Measurements from ENCODE around the gene SLC24A4. TPM values are rescaled to one million over a fixed set of nuclear protein-coding genes. Genes with fewer than 3 reads are reported as not detected.

Gene SLC24A4
- total and polyA plus RNA-seq, 2 donors: 0.66 to 0.80 TPM

- H3K27ac ChIP-seq (ENCODE audit: low read depth in 1 of 2, low read length in 1 of 2): no peak overlapping the region
- no peaks in the 10 kb centered on the region for H3K36me3 ChIP-seq (ENCODE audit: control insufficient read depth in 2 of 2, insufficient read depth in 2 of 2, low read length in 1 of 2)
- 95% methylated on average over 16 of the region's 16 CpGs for WGBS
- H3K9me3 ChIP-seq (ENCODE audit: control insufficient read depth in 2 of 2, insufficient read depth in 1 of 2, low read length in 1 of 2): no peaks in the 10 kb centered on the region
- no peaks in the 10 kb centered on the region for H3K27me3 ChIP-seq (ENCODE audit: control insufficient read depth in 2 of 2, insufficient read depth in 1 of 2, low read length in 1 of 2)
- no peak for DNase-seq (ENCODE audit: low read depth in 6 of 9, low spot score in 9 of 9)
- H3K4me1 ChIP-seq (ENCODE audit: control insufficient read depth in 2 of 2, insufficient read depth in 2 of 2, low read length in 2 of 2): peaks cover 0 to 9% of the 10 kb centered on the region in 2 donors
- H3K4me3 ChIP-seq (ENCODE audit: low read length in 2 of 2): no peak overlapping the region
Measured at GRCh38 chr14:92493492-92493891, 170.5 kb downstream of the SLC24A4 start.

- no peaks in the 10 kb centered on the region for H3K9me3 ChIP-seq (ENCODE audit: control insufficient read depth in 2 of 2, insufficient read depth in 1 of 2, low read length in 1 of 2)
- H3K4me1 ChIP-seq (ENCODE audit: control insufficient read depth in 2 of 2, insufficient read depth in 2 of 2, low read length in 2 of 2): peaks cover 0 to 9% of the 10 kb centered on the region in 2 donors
- H3K27me3 ChIP-seq (ENCODE audit: control insufficient read depth in 2 of 2, insufficient read depth in 1 of 2, low read length in 1 of 2): no peaks in the 10 kb centered on the region
- 97% methylated on average over 4 of the region's 4 CpGs for WGBS
- H3K4me3 ChIP-seq (ENCODE audit: low read length in 2 of 2): no peak overlapping the region
- no peak overlapping the region for H3K27ac ChIP-seq (ENCODE audit: low read depth in 1 of 2, low read length in 1 of 2)
- H3K36me3 ChIP-seq (ENCODE audit: control insufficient read depth in 2 of 2, insufficient read depth in 2 of 2, low read length in 1 of 2): no peaks in the 10 kb centered on the region
- DNase-seq (ENCODE audit: low read depth in 6 of 9, low spot score in 9 of 9): no peak
Measured at GRCh38 chr14:92494512-92494911, 171.5 kb downstream of the SLC24A4 start.

- no peaks in the 10 kb centered on the region for H3K9me3 ChIP-seq (ENCODE audit: control insufficient read depth in 2 of 2, insufficient read depth in 1 of 2, low read length in 1 of 2)
- H3K27ac ChIP-seq (ENCODE audit: low read depth in 1 of 2, low read length in 1 of 2): no peak overlapping the region
- whole genome bisulfite sequencing: 72% methylated on average over 6 of the region's 6 CpGs
- peaks cover 0 to 4% of the 10 kb centered on the region in 2 donors for H3K4me1 ChIP-seq (ENCODE audit: control insufficient read depth in 2 of 2, insufficient read depth in 2 of 2, low read length in 2 of 2)
- no peak for DNase-seq (ENCODE audit: low read depth in 6 of 9, low spot score in 9 of 9)
- no peaks in the 10 kb centered on the region for H3K27me3 ChIP-seq (ENCODE audit: control insufficient read depth in 2 of 2, insufficient read depth in 1 of 2, low read length in 1 of 2)
- no peak overlapping the region for H3K4me3 ChIP-seq (ENCODE audit: low read length in 2 of 2)
- no peaks in the 10 kb centered on the region for H3K36me3 ChIP-seq (ENCODE audit: control insufficient read depth in 2 of 2, insufficient read depth in 2 of 2, low read length in 1 of 2)
Measured at GRCh38 chr14:92495027-92495426, 172.1 kb downstream of the SLC24A4 start.

GRCh38 chr14:92496191-92496857, 173.4 kb downstream of the SLC24A4 start:
- H3K9me3 ChIP-seq (ENCODE audit: control insufficient read depth in 2 of 2, insufficient read depth in 1 of 2, low read length in 1 of 2): no peaks in the 10 kb centered on the region
- no peak overlapping the region for H3K27ac ChIP-seq (ENCODE audit: low read depth in 1 of 2, low read length in 1 of 2)
- H3K4me3 ChIP-seq (ENCODE audit: low read length in 2 of 2): no peak overlapping the region
- H3K27me3 ChIP-seq (ENCODE audit: control insufficient read depth in 2 of 2, insufficient read depth in 1 of 2, low read length in 1 of 2): no peaks in the 10 kb centered on the region
- H3K4me1 ChIP-seq (ENCODE audit: control insufficient read depth in 2 of 2, insufficient read depth in 2 of 2, low read length in 2 of 2): no peaks in the 10 kb centered on the region
- no peak for DNase-seq (ENCODE audit: low read depth in 6 of 9, low spot score in 9 of 9)
- WGBS: 77% methylated on average over 6 of the region's 6 CpGs
- no peaks in the 10 kb centered on the region for H3K36me3 ChIP-seq (ENCODE audit: control insufficient read depth in 2 of 2, insufficient read depth in 2 of 2, low read length in 1 of 2)

GRCh38 chr14:92497391-92497790, 174.4 kb downstream of the SLC24A4 start:
- Histone ChIP-seq H3K27me3 (ENCODE audit: control insufficient read depth in 2 of 2, insufficient read depth in 1 of 2, low read length in 1 of 2) (no peaks in the 10 kb centered on the region), H3K36me3 (ENCODE audit: control insufficient read depth in 2 of 2, insufficient read depth in 2 of 2, low read length in 1 of 2) (no peaks in the 10 kb centered on the region), H3K9me3 (ENCODE audit: control insufficient read depth in 2 of 2, insufficient read depth in 1 of 2, low read length in 1 of 2) (no peaks in the 10 kb centered on the region), H3K4me1 (ENCODE audit: control insufficient read depth in 2 of 2, insufficient read depth in 2 of 2, low read length in 2 of 2) (no peaks in the 10 kb centered on the region), H3K4me3 (ENCODE audit: low read length in 2 of 2) (no peak overlapping the region), H3K27ac (ENCODE audit: low read depth in 1 of 2, low read length in 1 of 2) (no peak overlapping the region)
- 98% methylated on average over 8 of the region's 8 CpGs for WGBS
- no peak for DNase-seq (ENCODE audit: low read depth in 6 of 9, low spot score in 9 of 9)

GRCh38 chr14:92499234-92499633, 176.3 kb downstream of the SLC24A4 start:
- WGBS: 98% methylated on average over 3 of the region's 3 CpGs
- Histone ChIP-seq H3K9me3 (ENCODE audit: control insufficient read depth in 2 of 2, insufficient read depth in 1 of 2, low read length in 1 of 2) (no peaks in the 10 kb centered on the region), H3K36me3 (ENCODE audit: control insufficient read depth in 2 of 2, insufficient read depth in 2 of 2, low read length in 1 of 2) (no peaks in the 10 kb centered on the region), H3K27ac (ENCODE audit: low read depth in 1 of 2, low read length in 1 of 2) (no peak overlapping the region), H3K4me3 (ENCODE audit: low read length in 2 of 2) (no peak overlapping the region), H3K4me1 (ENCODE audit: control insufficient read depth in 2 of 2, insufficient read depth in 2 of 2, low read length in 2 of 2) (peaks cover 0 to 2% of the 10 kb centered on the region in 2 donors), H3K27me3 (ENCODE audit: control insufficient read depth in 2 of 2, insufficient read depth in 1 of 2, low read length in 1 of 2) (no peaks in the 10 kb centered on the region)
- DNase-seq (ENCODE audit: low read depth in 6 of 9, low spot score in 9 of 9): no peak

GRCh38 chr14:92500491-92500941, 177.6 kb downstream of the SLC24A4 start:
- WGBS: 97% methylated on average over 6 of the region's 6 CpGs
- no peaks in the 10 kb centered on the region for H3K36me3 ChIP-seq (ENCODE audit: control insufficient read depth in 2 of 2, insufficient read depth in 2 of 2, low read length in 1 of 2)
- H3K27ac ChIP-seq (ENCODE audit: low read depth in 1 of 2, low read length in 1 of 2): no peak overlapping the region
- peaks cover 0 to 2% of the 10 kb centered on the region in 2 donors for H3K4me1 ChIP-seq (ENCODE audit: control insufficient read depth in 2 of 2, insufficient read depth in 2 of 2, low read length in 2 of 2)
- H3K27me3 ChIP-seq (ENCODE audit: control insufficient read depth in 2 of 2, insufficient read depth in 1 of 2, low read length in 1 of 2): no peaks in the 10 kb centered on the region
- DNase-seq (ENCODE audit: low read depth in 6 of 9, low spot score in 9 of 9): no peak
- no peak overlapping the region for H3K4me3 ChIP-seq (ENCODE audit: low read length in 2 of 2)
- no peaks in the 10 kb centered on the region for H3K9me3 ChIP-seq (ENCODE audit: control insufficient read depth in 2 of 2, insufficient read depth in 1 of 2, low read length in 1 of 2)

GRCh38 chr14:92501891-92502351, 179.0 kb downstream of the SLC24A4 start:
- Histone ChIP-seq H3K27me3 (ENCODE audit: control insufficient read depth in 2 of 2, insufficient read depth in 1 of 2, low read length in 1 of 2) (no peaks in the 10 kb centered on the region), H3K4me3 (ENCODE audit: low read length in 2 of 2) (no peak overlapping the region), H3K9me3 (ENCODE audit: control insufficient read depth in 2 of 2, insufficient read depth in 1 of 2, low read length in 1 of 2) (peaks cover 0 to 3% of the 10 kb centered on the region in 2 donors), H3K27ac (ENCODE audit: low read depth in 1 of 2, low read length in 1 of 2) (no peak overlapping the region), H3K36me3 (ENCODE audit: control insufficient read depth in 2 of 2, insufficient read depth in 2 of 2, low read length in 1 of 2) (no peaks in the 10 kb centered on the region), H3K4me1 (ENCODE audit: control insufficient read depth in 2 of 2, insufficient read depth in 2 of 2, low read length in 2 of 2) (peaks cover 0 to 10% of the 10 kb centered on the region in 2 donors)
- 96% methylated on average over 5 of the region's 5 CpGs for WGBS
- DNase-seq (ENCODE audit: low read depth in 6 of 9, low spot score in 9 of 9): no peak

- H3K4me1 ChIP-seq (ENCODE audit: control insufficient read depth in 2 of 2, insufficient read depth in 2 of 2, low read length in 2 of 2): peaks cover 0 to 17% of the 10 kb centered on the region in 2 donors
- no peak for DNase-seq (ENCODE audit: low read depth in 6 of 9, low spot score in 9 of 9)
- no peaks in the 10 kb centered on the region for H3K36me3 ChIP-seq (ENCODE audit: control insufficient read depth in 2 of 2, insufficient read depth in 2 of 2, low read length in 1 of 2)
- H3K9me3 ChIP-seq (ENCODE audit: control insufficient read depth in 2 of 2, insufficient read depth in 1 of 2, low read length in 1 of 2): peaks cover 0 to 3% of the 10 kb centered on the region in 2 donors
- no peak overlapping the region for H3K4me3 ChIP-seq (ENCODE audit: low read length in 2 of 2)
- 94% methylated on average over 9 of the region's 9 CpGs for WGBS
- no peaks in the 10 kb centered on the region for H3K27me3 ChIP-seq (ENCODE audit: control insufficient read depth in 2 of 2, insufficient read depth in 1 of 2, low read length in 1 of 2)
- no peak overlapping the region for H3K27ac ChIP-seq (ENCODE audit: low read depth in 1 of 2, low read length in 1 of 2)
Measured at GRCh38 chr14:92502541-92503286, 179.7 kb downstream of the SLC24A4 start.
